Measurements from ENCODE around the gene NR3C2.

GRCh38 chr4:148071009-148071408, 371.2 kb downstream of the NR3C2 start:
- TF ChIP-seq CTCF (IDR thresholded peaks at IDR 0.05) (no peak), SIN3A (IDR thresholded peaks at IDR 0.05; ENCODE audit: borderline replicate concordance, insufficient read depth, low read depth, low read length) (no peak)

Data from Panc1 (cell line).